ENCODE measurements around the gene NPB.
"Not testable (repeated sequence)": the region's sequence is repeated elsewhere in the genome, so short reads cannot be mapped to it uniquely, and the experiment has no call there.

The NPB gene

DNA sequence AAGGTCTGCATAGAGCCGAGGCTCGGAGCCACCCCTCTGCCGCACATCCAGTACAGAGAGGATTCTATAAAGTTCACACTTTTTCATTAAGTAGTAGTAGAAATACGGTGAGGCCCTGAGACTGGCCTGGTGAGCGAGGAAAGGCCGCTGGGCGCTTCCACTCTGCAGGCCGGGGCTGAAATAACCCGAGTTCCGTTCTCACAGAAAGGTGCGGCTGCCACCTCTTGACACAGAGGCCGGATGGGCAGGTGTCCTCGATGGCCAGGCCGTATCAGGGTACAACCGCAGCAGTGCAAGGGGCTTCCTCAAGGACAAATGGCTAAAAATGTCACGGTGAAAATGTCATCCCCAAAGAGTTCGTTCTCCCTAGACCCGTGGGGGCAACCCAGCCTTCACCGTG is 9.9 kb downstream of the NPB start:
- no peak for DNase-seq (ENCODE audit: low read depth in 2 of 3, low spot score in 2 of 3)

DNA sequence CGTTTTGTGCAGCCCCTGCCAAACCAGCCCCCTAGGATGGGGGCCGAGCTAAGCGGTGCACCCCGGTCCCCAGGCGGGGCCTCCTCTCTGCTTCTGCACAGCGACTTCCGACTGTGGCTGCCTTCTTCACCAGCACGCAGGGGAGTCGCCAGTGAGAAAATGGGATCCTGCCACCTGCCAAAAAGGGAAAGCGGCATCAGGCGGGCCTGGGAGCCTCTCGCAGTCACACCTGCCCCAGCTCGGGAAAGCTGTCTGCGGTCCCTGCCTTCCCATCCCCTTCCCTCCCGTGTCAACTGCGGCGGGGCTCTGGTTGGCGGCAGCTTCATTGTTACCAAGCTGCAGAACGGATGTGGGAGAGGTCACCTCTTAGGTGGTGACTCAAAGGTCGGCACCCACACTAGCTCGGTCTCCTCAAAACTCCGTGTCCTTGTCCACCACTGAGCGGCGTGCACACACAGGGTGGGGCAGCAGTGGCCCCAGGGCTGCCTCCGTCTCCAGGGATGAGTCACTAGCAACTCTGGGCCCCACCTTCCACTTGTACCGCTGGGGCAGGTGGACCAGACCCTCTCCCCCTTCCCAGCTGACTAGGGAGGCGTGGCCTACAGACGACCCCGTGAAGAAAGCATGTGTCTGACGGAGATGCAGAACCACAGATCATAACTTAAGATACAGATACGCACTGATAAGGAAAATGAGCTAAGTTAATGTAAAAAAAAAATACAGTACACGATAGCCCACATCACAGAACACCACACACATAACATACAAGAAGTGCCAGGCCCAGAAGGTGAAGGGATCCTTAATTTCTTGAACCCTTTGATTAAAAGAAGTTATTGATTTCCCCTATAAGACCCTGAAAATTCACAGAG is 10.6 kb downstream of the NPB start:
- DNase-seq (ENCODE audit: low read depth in 2 of 3, low spot score in 2 of 3), result no peak

DNA sequence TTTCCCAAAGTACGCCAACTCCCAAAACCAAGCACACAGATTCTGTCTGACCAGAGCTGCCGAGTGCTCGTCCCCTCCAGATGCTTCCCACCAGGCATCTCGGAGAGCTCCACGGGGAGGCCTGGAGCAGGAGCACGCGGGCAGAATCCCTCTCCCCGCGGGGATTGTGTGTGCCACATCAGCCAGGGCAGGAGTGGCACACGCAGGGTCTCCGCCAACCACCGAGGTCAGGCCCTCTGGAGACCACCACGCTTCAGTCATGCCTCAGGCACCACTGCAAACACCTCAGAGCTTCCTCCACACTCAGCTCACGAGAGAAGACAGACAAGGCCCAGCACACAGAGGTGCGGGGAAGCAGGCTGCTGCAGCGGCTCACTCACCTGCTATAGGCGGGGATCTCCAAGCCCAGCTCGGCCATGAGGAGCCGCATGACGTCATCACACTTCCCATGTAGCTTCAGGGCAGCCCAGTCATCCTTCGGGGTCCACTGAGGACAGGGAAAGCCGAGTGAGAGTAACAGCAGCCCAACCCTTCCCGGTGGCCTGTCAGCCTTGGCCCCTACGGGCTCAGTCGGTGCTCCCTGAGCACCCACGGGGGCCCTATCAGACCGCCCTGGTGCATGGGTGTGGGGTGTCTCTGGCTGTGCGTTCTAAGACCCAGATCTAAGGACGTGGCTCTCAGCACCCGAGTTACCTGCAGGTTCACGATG is 11.5 kb downstream of the NPB start:
- no peak for DNase-seq (ENCODE audit: low read depth in 2 of 3, low spot score in 2 of 3)

DNA sequence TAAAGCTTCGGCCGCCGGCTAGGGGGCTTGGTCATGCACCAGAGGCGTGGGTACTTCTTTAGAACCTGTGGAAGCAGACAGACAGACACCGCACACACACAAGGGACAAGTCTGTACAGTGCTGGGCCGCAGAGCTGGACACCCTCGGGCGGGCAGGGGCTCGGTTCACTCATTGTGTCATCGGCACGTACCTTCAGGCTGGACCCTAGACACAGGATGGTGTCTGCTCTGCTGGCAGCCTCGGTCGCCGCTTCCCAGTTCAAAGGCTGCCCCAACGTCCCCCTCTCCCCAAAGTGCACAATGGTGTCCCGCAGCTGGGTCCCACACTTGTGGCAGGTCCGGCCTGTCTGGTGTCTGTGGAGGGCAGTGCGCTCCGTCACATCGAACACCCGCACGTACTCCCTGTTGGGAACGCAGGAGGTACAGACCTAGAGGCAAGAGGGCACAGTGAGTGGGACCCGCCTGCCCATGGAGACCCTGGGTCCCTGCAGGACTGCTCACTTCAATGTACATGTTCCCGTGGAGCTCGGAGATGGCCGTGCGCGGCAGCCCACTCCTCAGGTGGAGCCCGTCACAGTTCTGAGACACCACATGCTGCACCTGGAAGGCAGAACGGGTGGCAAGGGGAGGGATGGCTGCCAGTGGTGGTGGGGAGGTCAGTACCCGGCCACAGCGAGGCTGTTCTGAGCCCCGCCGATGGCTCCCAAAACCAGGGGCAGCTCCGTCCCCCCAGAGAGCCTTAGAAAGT is 12.2 kb downstream of the NPB start:
- DNase-seq (ENCODE audit: low read depth in 2 of 3, low spot score in 2 of 3), result no peak

DNA sequence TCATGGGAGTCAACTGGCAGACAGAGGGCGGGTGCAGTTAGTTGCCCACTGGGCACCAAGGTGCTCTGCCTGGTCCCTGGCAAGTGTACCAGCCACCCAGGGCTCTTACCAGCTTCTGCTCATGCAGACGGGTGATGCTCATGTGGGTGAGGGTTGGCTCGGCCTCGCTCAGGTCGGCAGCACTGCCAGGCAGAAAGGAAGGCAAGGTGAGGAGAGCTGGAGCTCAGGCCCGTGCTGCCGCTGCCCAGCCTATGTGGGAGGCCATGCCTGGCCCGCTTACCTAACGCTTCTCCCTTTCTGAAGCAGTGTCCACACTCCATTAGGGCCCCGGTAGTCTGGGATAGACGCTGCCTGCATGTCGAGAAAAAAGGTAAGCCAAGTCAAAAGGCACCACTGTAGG is 13.3 kb downstream of the NPB start:
- no peak for DNase-seq (ENCODE audit: low read depth in 2 of 3, low spot score in 2 of 3)

DNA sequence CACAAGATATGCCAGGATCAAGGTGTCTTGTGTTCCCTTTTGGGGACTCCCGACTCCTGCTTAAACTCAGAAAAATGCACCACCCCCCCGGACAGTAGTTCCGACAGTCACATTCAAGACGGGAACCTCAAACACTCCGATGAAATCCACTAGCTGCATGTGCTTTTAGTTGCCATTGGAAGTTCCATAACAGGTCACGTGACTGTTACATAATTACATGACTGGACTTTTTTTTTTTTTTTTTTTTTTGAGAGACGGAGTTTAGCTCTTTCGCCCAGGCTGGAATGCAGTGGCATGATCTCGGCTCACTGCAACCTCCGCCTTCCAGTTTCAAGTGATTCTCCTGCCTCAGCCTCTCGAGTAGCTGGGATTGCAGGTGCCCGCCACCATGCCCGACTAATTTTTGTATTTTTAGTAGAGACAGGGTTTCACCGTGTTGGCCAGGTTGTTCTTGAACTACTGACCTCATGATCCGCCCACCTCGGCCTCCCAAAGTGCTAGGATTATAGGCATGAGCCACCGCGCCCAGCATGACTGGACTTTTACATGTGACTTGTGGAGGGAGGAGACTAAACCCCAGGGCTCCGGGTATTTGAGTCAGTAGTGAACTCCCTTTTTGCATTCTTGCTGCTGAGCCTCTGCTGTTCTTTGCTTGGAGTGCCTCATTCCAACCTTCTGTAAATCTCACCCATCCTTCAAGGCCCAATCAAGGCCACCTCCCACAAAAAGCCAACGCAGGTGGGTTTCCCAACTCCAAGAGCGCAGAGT is 14.4 kb downstream of the NPB start:
- no peak for DNase-seq (ENCODE audit: low read depth in 2 of 3, low spot score in 2 of 3)

DNA sequence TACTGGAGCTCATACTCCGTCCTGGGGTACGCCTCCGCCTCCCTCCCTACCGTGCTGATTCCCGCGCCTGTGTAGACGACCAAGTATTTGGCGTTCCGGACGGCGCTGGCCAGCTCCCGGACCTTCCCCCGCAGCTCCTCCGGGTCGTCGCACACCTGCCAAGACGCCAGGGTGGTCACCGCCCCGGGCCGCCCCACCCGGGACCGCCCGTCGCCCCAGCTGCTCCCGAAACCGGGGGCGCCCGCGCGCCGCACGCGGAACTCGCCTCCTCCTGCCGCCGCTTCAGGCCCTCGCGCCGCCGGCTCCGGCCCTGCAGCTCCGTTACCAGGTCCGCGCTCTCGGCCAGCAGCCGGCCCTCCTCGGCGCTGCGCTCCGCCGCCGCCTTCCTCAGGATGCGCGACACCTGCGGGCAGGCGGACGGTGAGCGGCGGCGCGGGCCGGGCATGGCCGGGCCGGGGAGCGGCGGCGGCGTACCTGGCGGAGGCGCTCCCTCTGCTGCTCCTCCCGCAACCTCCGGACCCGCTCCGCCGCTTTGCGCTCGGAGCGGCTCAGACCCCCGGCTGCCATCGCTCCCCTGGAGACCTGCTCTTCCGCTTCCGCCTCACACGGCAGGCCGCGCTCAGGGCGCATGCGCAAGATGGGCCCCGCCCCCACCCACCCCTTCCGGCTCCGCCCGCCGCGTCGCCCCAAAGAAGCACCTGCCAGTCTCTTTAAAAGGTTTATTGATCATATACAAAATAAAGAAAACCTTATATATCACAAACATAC is 15.7 kb downstream of the NPB start, which contains the start of gene SIRT7:
TSS of gene SIRT7 (minus strand) at position 612 of the 768 bp plus-strand sequence. CDS start at position 567, 45 bp downstream.
- peak; percentile 56 to 77 (median 63) for DNase-seq (ENCODE audit: low read depth in 2 of 3, low spot score in 2 of 3)

DNA sequence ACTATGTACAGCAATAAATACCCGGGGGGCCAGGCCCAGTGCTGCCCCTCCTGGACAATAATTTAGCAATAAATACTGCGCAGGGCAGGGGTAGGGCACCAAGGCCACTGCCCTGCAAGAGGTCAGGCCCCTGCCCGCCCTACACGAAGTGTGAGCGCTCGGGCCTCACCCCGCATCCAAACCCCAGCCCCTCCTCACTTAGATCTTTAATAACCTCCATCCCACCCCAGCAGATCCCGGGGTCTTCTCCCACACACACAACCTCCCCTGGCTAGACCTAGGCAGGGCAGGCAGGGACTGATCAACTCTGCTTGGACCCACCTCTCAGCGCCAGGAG is 16.3 kb downstream of the NPB start:
- DNase-seq (ENCODE audit: low read depth in 2 of 3, low spot score in 2 of 3), result not testable (repeated sequence)

DNA sequence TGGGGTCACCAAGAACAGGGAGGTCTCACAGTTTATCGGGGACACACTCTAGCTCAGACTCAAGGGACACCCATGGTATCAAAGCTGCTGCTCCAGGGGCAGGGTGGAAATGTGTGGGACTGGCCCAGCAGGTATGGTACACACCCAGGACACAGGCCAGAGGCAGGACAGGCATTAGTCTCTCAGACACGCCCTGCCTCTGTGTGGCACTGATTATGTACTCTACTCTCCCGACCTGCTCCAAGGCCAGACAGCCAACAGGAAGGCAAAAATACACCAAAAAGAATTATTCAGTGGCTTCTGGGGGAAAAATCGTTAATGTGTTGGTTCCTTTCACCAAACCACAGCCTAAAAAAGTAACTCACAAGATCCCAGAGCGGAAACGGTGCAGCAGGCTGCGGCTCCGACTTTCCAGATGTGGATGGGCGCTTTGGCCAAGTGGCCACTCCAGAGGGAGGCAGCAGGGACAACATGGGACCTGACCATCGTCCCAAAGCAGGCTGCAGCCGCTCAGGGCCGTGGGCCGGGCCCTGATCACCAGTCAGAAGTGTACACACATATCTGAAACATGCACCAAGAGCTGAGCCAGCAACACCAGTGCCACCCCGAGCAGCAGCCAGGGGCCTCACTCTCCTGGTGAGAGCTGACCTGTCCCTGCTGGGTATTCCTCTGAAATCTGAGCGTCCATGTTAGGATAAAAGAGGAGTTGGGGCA is 17.0 kb downstream of the NPB start:
- DNase-seq (ENCODE audit: low read depth in 2 of 3, low spot score in 2 of 3), result no peak

DNA sequence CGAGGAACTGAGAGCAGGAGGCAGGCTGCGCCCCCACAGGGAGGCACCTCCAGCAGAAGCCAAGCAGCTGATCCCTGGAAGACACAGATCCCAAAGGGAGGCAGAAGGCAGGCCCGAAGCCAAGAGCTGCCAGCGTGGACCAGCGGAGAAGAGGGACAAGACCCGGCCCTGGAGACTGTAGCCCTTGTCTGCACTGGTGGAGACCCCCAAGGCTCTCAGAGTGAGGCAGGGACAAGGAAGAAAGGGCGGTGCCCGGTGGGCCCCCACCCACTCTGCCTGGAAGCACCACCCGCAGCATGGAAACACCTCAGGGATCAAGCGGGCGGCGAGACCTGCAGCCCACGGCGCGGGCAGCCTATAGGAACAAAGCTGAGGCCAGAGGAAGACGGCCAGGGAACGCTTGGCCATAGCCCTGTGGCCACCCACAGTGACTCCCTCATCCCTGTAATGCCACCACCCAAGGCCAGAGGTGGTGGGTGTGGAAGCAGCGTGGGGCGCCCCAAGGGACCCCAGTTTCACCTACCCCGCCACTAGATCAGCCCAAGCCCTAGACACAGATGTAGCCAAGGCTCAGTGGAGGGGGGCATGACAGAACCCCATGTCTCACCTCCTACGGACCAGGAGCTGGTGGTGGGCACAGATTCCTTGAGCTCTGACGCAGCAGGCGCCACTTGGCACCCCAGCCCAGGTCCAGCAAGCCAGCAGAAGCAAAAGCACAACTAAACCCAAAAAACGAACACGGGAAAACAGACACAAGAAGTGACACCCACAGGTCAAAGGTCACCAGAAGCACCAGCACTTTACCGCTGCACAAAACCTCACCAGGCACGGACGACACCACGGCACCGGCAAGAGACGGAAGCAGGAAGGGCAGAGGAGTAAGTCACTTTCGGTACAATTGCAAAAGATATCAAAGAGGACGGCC is 18.8 kb downstream of the NPB start:
- no peak for DNase-seq (ENCODE audit: low read depth in 2 of 3, low spot score in 2 of 3)

DNA sequence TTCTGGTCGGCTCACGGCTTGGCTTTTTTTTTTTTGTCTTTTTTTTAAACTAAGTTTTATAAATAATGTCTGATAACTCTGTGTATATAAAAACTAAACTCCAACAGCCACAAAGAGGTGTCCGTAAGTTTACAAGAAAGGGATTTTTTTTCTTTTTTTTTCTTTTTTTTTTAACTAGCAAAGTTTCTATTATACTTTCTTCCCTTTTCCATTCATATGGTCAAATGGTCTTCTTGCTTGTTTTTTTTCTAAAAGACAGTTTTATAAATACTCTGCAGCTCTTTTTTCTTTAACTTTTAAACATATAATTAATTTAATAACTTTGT is 19.5 kb downstream of the NPB start:
- DNase-seq (ENCODE audit: low read depth in 2 of 3, low spot score in 2 of 3), result no peak

DNA sequence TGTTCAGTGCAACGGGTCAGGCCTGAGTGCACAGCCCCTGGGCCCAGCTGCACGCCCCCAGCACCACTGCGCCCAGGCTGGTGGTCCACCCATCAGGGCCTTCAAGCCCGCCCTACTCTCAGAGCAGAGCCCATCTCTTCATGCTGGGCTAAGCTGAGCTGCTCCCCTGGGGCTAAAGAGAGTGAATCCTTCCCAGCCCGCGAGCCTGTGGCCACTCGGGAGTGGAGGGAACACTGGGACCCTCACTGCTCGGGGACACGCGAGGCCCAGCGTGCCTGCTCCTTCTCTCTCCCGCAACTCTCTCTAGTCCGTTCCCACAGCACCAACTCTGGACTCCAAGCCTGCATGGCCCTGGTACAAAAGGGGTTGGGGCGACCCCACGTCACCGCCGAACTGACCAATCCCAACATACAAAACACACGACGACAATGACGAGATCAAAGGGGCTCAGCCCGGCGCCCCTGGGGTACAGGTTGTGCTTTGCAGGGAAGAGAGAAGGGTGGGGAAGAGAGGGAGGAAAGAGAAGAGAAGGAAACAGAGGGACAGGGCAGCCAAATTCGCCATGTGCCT is 20.0 kb downstream of the NPB start:
- DNase-seq (ENCODE audit: low read depth in 2 of 3, low spot score in 2 of 3), result no peak

DNA sequence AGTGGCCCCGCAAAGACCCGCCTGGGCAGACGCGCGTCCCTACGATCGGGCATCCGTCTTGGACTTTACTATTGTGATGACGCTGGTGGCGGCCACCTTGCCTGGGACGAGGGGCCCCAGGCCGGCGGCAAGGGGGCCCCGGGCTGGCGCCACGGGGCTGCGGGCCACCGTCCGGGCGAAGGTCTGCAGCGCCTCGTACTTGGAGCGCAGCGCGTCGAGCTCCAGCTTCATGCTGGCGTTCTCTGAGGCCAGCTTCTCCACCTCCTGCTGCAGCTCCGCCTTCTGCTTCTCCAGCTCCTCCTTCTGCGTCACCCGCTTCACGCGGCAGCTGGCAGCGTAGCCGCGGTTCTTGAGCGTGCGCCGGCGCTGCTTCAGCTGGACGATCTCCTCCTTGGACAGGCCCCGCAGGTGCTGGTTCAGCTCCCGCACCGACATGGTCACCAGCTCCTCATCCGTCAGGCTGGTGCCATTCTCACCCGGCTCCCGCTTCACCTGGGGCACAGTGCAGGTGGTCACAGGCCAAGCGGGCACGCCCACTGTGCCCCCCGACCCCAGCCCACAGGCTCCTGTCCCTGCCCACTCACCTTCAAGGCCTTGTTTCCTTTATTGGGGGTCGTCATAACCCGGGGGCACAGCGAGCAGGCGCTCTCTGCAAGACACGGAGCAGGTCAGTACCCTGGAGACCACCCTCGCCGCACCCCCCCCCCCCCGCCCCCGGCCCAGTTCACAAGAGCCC is 20.7 kb downstream of the NPB start:
- no peak for DNase-seq (ENCODE audit: low read depth in 2 of 3, low spot score in 2 of 3)

DNA sequence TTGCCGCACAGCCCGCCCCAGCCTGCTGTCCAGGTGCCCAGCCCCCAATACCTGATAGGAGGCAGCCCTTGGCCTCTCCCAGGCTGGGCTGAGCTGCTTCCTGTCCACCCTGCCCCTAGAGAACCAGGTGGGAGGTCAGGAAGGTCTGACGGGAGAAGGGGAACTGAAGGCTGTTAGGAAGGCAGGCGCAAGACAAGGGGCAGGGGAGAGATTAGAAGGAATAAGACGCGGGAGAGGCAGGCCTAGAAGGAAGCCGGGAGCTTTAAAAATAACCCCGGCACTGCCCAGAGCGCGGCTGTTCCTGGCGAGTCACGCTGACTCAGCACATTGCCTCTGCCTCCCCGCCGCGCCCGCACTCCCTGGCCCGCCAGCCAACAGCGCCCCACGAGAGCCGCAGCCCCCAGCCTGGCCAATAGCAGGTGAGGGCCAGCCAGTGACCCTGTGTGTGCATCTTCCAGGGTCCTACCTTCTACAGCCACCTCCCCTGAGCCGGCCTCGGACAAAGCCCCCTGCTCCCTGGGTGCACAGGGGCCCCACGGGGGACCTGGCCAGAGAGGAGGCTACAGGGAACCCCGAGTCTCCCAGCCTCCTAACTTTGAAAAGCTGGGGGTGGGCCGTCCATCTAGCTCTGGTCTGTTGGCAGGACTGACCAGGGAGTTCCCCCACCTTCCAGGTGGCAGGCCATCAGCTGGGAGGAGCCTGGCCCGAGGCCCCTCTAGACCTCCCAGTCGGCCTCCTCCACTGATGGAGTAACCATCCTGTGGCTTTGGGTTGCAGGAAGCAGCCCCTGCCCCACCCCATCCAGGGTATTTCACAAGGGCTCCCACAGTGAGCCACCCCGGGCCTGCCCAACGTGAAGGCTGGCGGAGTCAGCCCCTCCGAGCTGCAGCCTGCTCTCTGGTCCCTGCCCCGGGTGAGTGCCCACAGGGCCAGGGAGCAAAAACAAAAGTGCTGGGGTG is 21.5 kb downstream of the NPB start:
- DNase-seq (ENCODE audit: low read depth in 2 of 3, low spot score in 2 of 3), result no peak

DNA sequence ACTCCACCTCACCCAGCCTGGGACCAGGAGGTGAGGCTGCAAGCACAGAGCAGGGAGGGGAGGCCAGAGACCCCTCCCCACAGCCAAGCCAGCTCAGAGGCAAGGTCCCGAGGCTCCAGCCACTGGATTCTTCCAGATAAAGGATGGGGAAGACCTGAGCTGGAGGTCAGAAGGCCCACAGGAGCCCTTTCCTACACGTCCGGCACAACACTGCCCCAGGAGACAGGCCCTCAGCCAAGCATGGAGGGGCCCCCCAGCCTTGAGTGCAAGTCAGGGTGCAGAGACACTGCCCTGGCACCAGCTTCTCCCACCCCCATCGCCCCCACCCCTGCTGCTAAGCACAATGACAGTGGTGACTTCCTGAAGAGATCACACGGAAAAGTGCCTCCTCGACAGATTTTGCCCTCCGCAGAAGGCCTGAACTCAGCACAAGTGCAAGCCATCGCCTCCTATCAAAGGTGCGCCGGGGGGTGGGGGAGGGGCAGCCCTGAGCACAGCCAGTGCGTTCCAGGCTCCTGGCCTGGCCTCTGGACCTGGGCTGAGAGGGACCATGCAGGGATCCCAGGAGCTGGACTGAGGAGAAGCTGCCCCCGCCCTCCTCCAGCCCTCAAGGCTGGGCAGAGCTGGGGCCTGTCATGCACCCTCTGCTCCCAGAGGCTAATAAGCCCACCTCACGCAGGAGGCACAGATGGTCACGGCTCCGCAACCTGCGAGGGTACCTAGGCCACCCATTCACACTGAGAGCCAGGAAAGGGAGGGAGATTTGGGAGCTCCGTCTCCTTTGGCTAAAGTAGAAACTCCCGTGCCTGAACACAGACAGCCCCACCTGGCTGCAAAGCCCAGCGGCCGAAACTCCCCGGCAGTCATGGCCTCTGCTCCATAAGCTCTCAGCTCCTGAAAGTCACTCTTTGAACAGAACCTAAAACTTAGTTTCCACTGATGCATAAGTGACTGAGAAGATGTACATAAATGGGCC is 22.8 kb downstream of the NPB start:
- DNase-seq (ENCODE audit: low read depth in 2 of 3, low spot score in 2 of 3), result no peak

Data from activated CD8-positive, alpha-beta memory T cell treated with anti-CD3 and anti-CD28 coated beads for 48 hours (primary cell).